ENCODE data around the gene IQGAP1. TPM values are rescaled to one million over a fixed set of nuclear protein-coding genes. Genes with fewer than 3 reads are reported as not detected.

IQGAP1 gene
- total RNA-seq, 1 donor = 297 TPM

- no peak for TF ChIP-seq CTCF (IDR thresholded peaks at IDR 0.05; ENCODE audit: insufficient read depth, low read depth, low read length)
- DNase-seq (ENCODE audit: low read depth) = no peak
- no peak overlapping the region for H3K4me3 ChIP-seq (ENCODE audit: low read depth, low read length)
Measured at GRCh38 chr15:90421527-90421926, 33.5 kb downstream of the IQGAP1 start.

- TF ChIP-seq CTCF (IDR thresholded peaks at IDR 0.05; ENCODE audit: insufficient read depth, low read depth, low read length) = no peak
- DNase-seq (ENCODE audit: low read depth) = no peak
- no peak overlapping the region for H3K4me3 ChIP-seq (ENCODE audit: low read depth, low read length)
Measured at GRCh38 chr15:90422043-90422442, 34.0 kb downstream of the IQGAP1 start.

- no peak for TF ChIP-seq CTCF (IDR thresholded peaks at IDR 0.05; ENCODE audit: insufficient read depth, low read depth, low read length)
- DNase-seq (ENCODE audit: low read depth) = no peak
- H3K4me3 ChIP-seq (ENCODE audit: low read depth, low read length) = no peak overlapping the region
Measured at GRCh38 chr15:90422936-90423335, 34.9 kb downstream of the IQGAP1 start.

GRCh38 chr15:90423801-90424319 is 35.8 kb downstream of the IQGAP1 start:
- H3K4me3 ChIP-seq (ENCODE audit: low read depth, low read length) = no peak overlapping the region
- DNase-seq (ENCODE audit: low read depth) = no peak
- TF ChIP-seq CTCF (IDR thresholded peaks at IDR 0.05; ENCODE audit: insufficient read depth, low read depth, low read length) = no peak

- no peak overlapping the region for H3K4me3 ChIP-seq (ENCODE audit: low read depth, low read length)
- no peak for TF ChIP-seq CTCF (IDR thresholded peaks at IDR 0.05; ENCODE audit: insufficient read depth, low read depth, low read length)
- DNase-seq (ENCODE audit: low read depth) = no peak
Measured at GRCh38 chr15:90425726-90426346, 37.8 kb downstream of the IQGAP1 start.

- DNase-seq (ENCODE audit: low read depth) = no peak
- no peak for TF ChIP-seq CTCF (IDR thresholded peaks at IDR 0.05; ENCODE audit: insufficient read depth, low read depth, low read length)
- no peak overlapping the region for H3K4me3 ChIP-seq (ENCODE audit: low read depth, low read length)
Measured at GRCh38 chr15:90427185-90427584, 39.1 kb downstream of the IQGAP1 start.

GRCh38 chr15:90432253-90432652 is 44.2 kb downstream of the IQGAP1 start:
- no peak for TF ChIP-seq CTCF (IDR thresholded peaks at IDR 0.05; ENCODE audit: insufficient read depth, low read depth, low read length)
- DNase-seq (ENCODE audit: low read depth) = no peak
- no peak overlapping the region for H3K4me3 ChIP-seq (ENCODE audit: low read depth, low read length)
